Measurements from ENCODE around the gene BMP6. TPM values are rescaled to one million over a fixed set of nuclear protein-coding genes. Genes with fewer than 3 reads are reported as not detected.

The BMP6 gene
- total RNA-seq, 1 experiment from 2014 or later = not detected

DNA sequence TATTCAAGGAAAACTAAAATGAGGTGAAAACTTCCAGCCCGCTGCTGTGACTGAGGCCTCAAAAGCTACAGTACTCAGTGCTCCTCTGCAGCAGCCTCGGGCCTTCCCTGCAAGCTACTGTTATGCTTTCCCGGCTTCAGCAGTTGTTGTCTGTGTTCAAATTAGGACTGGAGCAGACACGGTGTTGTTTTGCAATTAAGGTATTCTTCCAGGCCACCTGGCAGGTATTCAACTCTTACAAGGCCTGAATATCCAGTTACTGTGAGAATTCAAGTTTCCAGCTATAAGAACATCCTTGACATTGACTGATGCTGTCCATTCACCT lies 174.0 kb downstream of the BMP6 start:
- Histone ChIP-seq H3K27ac (ENCODE audit: low read length) (no peak overlapping the region), H3K4me1 (ENCODE audit: low read length) (peaks cover 21% of the 10 kb centered on the region), H4K20me1 (ENCODE audit: insufficient read depth, low read depth, low read length) (peaks cover 5% of the 10 kb centered on the region; the same call in 1 of the 2 replicates), H3K9ac (ENCODE audit: low read length) (no peak overlapping the region), H3K9me2 (replicated peaks; ENCODE audit: insufficient read depth, low read length) (no peaks in the 10 kb centered on the region), H3K4me2 (ENCODE audit: low read depth, low read length, poor library complexity, severe bottlenecking) (no peak overlapping the region), H3K79me2 (ENCODE audit: low read length) (peaks cover 42% of the 10 kb centered on the region), H3K36me3 (ENCODE audit: insufficient read depth, low read length) (peaks cover 58% of the 10 kb centered on the region; the same call in 1 of the 2 replicates), H2AFZ (ENCODE audit: low read length) (no peak overlapping the region), H3K27me3 (ENCODE audit: low read length) (no peaks in the 10 kb centered on the region), H3K4me3 (ENCODE audit: low read length) (no peak overlapping the region), H3K9me3 (ENCODE audit: low read length) (no peaks in the 10 kb centered on the region)
- no peak for DNase-seq

DNA sequence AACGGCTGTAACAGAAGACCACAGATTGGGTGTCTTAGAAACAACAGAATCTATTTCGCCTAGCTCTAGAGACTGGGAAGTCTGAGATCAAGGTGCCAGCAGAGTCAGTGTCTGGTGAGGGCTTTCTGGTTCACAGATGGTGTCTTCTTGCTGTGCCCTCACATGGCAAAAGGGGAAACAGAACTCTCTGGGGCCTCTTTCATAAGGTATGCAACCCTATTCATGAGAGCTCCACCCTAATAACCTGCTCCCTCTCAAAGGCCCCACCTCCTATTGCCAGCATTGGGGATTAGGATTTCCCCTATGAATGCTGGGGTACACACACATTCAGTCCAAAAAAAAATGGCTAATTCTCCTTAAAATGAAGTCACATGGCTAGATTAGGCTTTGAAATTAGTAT lies 174.7 kb downstream of the BMP6 start:
- Histone ChIP-seq H3K79me2 (ENCODE audit: low read length) (peaks cover 50% of the 10 kb centered on the region), H4K20me1 (ENCODE audit: insufficient read depth, low read depth, low read length) (peaks cover 10% of the 10 kb centered on the region; the same call in 1 of the 2 replicates), H3K4me1 (ENCODE audit: low read length) (peaks cover 21% of the 10 kb centered on the region), H3K4me2 (ENCODE audit: low read depth, low read length, poor library complexity, severe bottlenecking) (no peak overlapping the region), H3K9ac (ENCODE audit: low read length) (no peak overlapping the region), H3K9me2 (replicated peaks; ENCODE audit: insufficient read depth, low read length) (no peaks in the 10 kb centered on the region), H3K27ac (ENCODE audit: low read length) (no peak overlapping the region), H3K36me3 (ENCODE audit: insufficient read depth, low read length) (peaks cover 59% of the 10 kb centered on the region; the same call in 1 of the 2 replicates), H2AFZ (ENCODE audit: low read length) (no peak overlapping the region), H3K27me3 (ENCODE audit: low read length) (no peaks in the 10 kb centered on the region), H3K9me3 (ENCODE audit: low read length) (no peaks in the 10 kb centered on the region), H3K4me3 (ENCODE audit: low read length) (no peak overlapping the region)
- peak; percentile 48 for DNase-seq

DNA sequence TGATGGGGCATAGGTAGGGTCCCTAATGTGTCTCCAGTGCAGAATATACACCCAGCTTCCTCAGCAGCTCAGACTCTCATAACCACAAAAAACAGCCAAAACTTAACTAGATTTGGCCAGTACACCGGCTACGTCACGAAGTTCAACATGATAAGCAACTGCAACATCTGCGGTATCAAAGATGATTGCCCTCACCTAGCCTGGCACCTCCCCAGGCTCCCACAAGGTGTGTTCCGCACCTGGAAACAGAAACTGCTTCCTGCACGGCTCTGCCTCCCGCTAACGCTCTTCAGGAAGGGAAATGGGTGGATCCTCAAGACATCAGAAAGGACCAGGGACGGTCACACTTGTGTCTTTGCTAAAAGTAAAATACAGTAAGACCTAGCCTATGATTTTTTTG lies 175.2 kb downstream of the BMP6 start:
- Histone ChIP-seq H3K79me2 (ENCODE audit: low read length) (peaks cover 54% of the 10 kb centered on the region), H3K27me3 (ENCODE audit: low read length) (no peaks in the 10 kb centered on the region), H3K9ac (ENCODE audit: low read length) (no peak overlapping the region), H3K4me1 (ENCODE audit: low read length) (peaks cover 21% of the 10 kb centered on the region), H3K4me2 (ENCODE audit: low read depth, low read length, poor library complexity, severe bottlenecking) (no peak overlapping the region), H2AFZ (ENCODE audit: low read length) (no peak overlapping the region), H4K20me1 (ENCODE audit: insufficient read depth, low read depth, low read length) (peaks cover 10% of the 10 kb centered on the region; the same call in 1 of the 2 replicates), H3K36me3 (ENCODE audit: insufficient read depth, low read length) (peaks cover 55% of the 10 kb centered on the region; the same call in 1 of the 2 replicates), H3K27ac (ENCODE audit: low read length) (no peak overlapping the region), H3K9me2 (replicated peaks; ENCODE audit: insufficient read depth, low read length) (no peaks in the 10 kb centered on the region), H3K9me3 (ENCODE audit: low read length) (no peaks in the 10 kb centered on the region), H3K4me3 (ENCODE audit: low read length) (no peak overlapping the region)
- no peak for DNase-seq

DNA sequence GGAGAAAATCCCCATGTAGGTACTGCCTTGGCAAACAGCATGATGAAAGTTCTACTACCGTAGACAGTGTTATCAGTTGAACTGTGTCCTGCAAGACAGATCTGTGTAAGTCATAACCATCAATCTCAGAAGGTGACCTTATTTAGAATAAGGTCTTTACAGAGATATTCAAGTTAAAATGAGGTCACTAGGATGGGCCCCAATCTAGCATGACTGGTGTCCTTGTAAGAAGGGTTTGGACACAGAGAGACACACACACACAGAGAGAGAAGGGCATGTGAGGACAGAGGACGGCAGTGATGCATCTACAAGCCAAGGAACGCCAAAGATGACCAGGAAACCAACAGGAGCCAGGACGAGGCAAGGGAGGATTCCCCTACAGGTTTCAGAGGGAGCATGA lies 175.9 kb downstream of the BMP6 start:
- H4K20me1 ChIP-seq (ENCODE audit: insufficient read depth, low read depth, low read length) = peaks cover 10% of the 10 kb centered on the region; the same call in 1 of the 2 replicates
- peaks cover 59% of the 10 kb centered on the region for H3K79me2 ChIP-seq (ENCODE audit: low read length)
- H3K9ac ChIP-seq (ENCODE audit: low read length) = no peak overlapping the region
- H3K4me2 ChIP-seq (ENCODE audit: low read depth, low read length, poor library complexity, severe bottlenecking) = no peak overlapping the region
- H3K4me3 ChIP-seq (ENCODE audit: low read length) = no peak overlapping the region
- H3K9me2 ChIP-seq (replicated peaks; ENCODE audit: insufficient read depth, low read length) = no peaks in the 10 kb centered on the region
- no peak for DNase-seq
- H3K27ac ChIP-seq (ENCODE audit: low read length) = no peak overlapping the region
- H3K9me3 ChIP-seq (ENCODE audit: low read length) = no peaks in the 10 kb centered on the region
- H3K4me1 ChIP-seq (ENCODE audit: low read length) = peaks cover 21% of the 10 kb centered on the region
- H3K27me3 ChIP-seq (ENCODE audit: low read length) = no peaks in the 10 kb centered on the region
- H3K36me3 ChIP-seq (ENCODE audit: insufficient read depth, low read length) = peaks cover 48% of the 10 kb centered on the region; the same call in 1 of the 2 replicates
- no peak overlapping the region for H2AFZ ChIP-seq (ENCODE audit: low read length)

DNA sequence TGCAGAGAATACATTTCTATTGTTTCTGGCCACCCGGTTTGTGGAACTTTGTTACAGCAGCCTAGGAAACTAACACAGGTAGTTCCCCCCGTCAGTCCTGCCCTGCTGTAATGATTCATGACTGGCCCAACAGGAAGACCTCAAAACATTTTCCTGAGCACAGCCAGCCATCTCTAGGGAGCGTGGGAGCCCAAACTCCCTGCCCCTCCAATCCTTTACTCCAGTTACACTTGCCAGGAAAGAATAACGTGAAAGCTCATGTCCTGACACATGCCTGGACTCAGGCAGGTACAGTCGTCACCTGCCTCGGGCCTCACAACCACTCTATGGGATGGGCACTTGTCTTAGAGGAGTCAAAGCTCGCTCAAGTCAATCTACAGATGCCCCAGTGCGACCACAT lies 176.3 kb downstream of the BMP6 start:
- Histone ChIP-seq H3K36me3 (ENCODE audit: insufficient read depth, low read length) (peaks cover 44% of the 10 kb centered on the region; the same call in 1 of the 2 replicates), H3K9ac (ENCODE audit: low read length) (no peak overlapping the region), H3K4me2 (ENCODE audit: low read depth, low read length, poor library complexity, severe bottlenecking) (no peak overlapping the region)

DNA sequence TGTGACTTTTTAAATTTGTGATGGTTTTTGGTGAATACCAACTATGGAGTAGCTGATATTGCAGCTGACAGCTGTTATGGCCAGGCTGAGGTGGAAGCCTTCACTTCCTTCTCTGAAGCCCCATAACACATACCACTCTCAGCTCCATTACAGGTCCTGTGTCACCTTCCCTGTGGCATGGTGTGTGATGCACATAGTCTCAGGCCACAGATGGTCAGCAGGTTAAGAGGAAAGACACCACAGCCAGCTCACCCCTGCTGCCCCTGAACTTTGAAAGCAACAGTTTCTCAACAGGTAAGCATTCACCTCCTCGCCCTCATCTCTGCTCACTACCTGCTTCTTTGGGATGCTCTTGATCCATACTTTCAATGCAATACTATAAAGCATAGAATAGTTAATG lies 177.0 kb downstream of the BMP6 start:
- no peak for DNase-seq
- Histone ChIP-seq H3K36me3 (ENCODE audit: insufficient read depth, low read length) (peaks cover 44% of the 10 kb centered on the region; the same call in 1 of the 2 replicates), H3K4me2 (ENCODE audit: low read depth, low read length, poor library complexity, severe bottlenecking) (no peak overlapping the region)

More for the DNA sequence above, 176.3 kb downstream of the BMP6 start:
- H3K9me2 ChIP-seq (replicated peaks; ENCODE audit: insufficient read depth, low read length) = no peaks in the 10 kb centered on the region
- no peak overlapping the region for H2AFZ ChIP-seq (ENCODE audit: low read length)
- no peak overlapping the region for H3K4me3 ChIP-seq (ENCODE audit: low read length)
- no peak for DNase-seq
- no peaks in the 10 kb centered on the region for H3K27me3 ChIP-seq (ENCODE audit: low read length)
- peaks cover 64% of the 10 kb centered on the region for H3K79me2 ChIP-seq (ENCODE audit: low read length)
- H3K9me3 ChIP-seq (ENCODE audit: low read length) = no peaks in the 10 kb centered on the region
- no peak overlapping the region for H3K27ac ChIP-seq (ENCODE audit: low read length)
- H3K4me1 ChIP-seq (ENCODE audit: low read length) = peaks cover 21% of the 10 kb centered on the region
- peaks cover 10% of the 10 kb centered on the region; the same call in 1 of the 2 replicates for H4K20me1 ChIP-seq (ENCODE audit: insufficient read depth, low read depth, low read length)

DNA sequence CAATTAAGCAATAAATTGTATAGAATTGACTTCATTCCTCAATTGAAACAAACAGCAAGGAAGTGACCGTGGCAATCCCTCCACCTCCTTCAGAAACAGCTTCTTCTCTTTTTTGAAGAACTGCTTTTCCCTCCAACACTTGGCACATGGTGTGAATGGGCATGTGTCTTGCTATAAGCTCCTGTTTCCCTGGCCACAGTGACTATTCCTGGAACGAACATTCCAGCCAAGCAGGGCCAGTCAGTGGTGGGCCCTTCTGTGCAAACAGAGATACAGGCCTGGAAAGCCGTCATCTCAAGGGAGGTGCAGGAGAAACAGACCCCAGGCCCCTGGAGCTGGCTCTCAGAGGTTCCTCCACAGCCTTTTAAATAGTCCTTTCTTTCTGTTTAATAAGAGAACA lies 177.8 kb downstream of the BMP6 start:
- Histone ChIP-seq H3K36me3 (ENCODE audit: insufficient read depth, low read length) (peaks cover 44% of the 10 kb centered on the region; the same call in 1 of the 2 replicates), H3K79me2 (ENCODE audit: low read length) (peaks cover 76% of the 10 kb centered on the region), H3K4me1 (ENCODE audit: low read length) (peaks cover 21% of the 10 kb centered on the region), H2AFZ (ENCODE audit: low read length) (no peak overlapping the region), H3K9me2 (replicated peaks; ENCODE audit: insufficient read depth, low read length) (no peaks in the 10 kb centered on the region), H3K27me3 (ENCODE audit: low read length) (no peaks in the 10 kb centered on the region), H3K9me3 (ENCODE audit: low read length) (no peaks in the 10 kb centered on the region), H3K9ac (ENCODE audit: low read length) (no peak overlapping the region), H3K4me2 (ENCODE audit: low read depth, low read length, poor library complexity, severe bottlenecking) (no peak overlapping the region), H4K20me1 (ENCODE audit: insufficient read depth, low read depth, low read length) (peaks cover 10% of the 10 kb centered on the region; the same call in 1 of the 2 replicates), H3K27ac (ENCODE audit: low read length) (no peak overlapping the region), H3K4me3 (ENCODE audit: low read length) (no peak overlapping the region)
- DNase-seq = no peak

More for the DNA sequence above, 177.0 kb downstream of the BMP6 start:
- Histone ChIP-seq H4K20me1 (ENCODE audit: insufficient read depth, low read depth, low read length) (peaks cover 10% of the 10 kb centered on the region; the same call in 1 of the 2 replicates), H2AFZ (ENCODE audit: low read length) (no peak overlapping the region), H3K4me1 (ENCODE audit: low read length) (peaks cover 21% of the 10 kb centered on the region), H3K4me3 (ENCODE audit: low read length) (no peak overlapping the region), H3K27ac (ENCODE audit: low read length) (no peak overlapping the region), H3K9me2 (replicated peaks; ENCODE audit: insufficient read depth, low read length) (no peaks in the 10 kb centered on the region), H3K27me3 (ENCODE audit: low read length) (no peaks in the 10 kb centered on the region), H3K9ac (ENCODE audit: low read length) (no peak overlapping the region), H3K9me3 (ENCODE audit: low read length) (no peaks in the 10 kb centered on the region), H3K79me2 (ENCODE audit: low read length) (peaks cover 70% of the 10 kb centered on the region)

DNA sequence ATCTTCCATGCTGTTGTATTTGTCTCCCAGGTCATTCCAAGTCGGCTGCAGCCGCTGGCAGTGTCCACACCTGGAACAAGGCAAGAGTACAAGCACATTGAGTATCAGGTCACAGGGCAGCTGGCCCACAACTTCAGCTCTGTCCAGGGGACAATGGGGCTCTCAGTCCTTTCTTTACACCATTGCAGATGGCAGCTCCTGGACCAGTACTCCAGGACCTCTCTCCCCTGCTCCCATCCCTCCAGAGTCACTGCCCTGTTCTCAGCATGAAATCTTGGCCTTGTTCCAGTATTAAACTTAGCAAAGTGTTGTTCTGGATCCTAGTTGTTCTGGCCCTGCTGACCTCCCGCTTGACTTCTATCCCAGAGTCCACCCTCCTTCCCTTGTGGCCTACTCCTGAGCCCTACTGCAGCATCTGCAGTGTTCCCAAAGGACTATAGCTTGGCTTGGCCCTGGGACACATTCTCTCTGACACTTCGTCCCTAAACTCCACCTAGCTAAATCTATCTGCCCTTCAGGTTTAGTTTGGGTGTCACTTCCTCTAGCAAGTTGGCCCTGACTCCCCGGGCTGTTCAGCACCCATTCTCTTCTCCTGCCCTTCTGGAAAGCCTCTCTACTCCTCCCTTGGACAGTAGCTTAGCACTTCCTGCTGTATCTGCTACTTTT lies 178.9 kb downstream of the BMP6 start:
- H3K4me3 ChIP-seq (ENCODE audit: low read length) = no peak overlapping the region
- no peaks in the 10 kb centered on the region for H3K27me3 ChIP-seq (ENCODE audit: low read length)
- peaks cover 10% of the 10 kb centered on the region; the same call in 1 of the 2 replicates for H4K20me1 ChIP-seq (ENCODE audit: insufficient read depth, low read depth, low read length)
- H3K79me2 ChIP-seq (ENCODE audit: low read length) = peaks cover 87% of the 10 kb centered on the region
- DNase-seq = no peak
- no peak overlapping the region for H3K9ac ChIP-seq (ENCODE audit: low read length)
- peaks cover 44% of the 10 kb centered on the region; the same call in 1 of the 2 replicates for H3K36me3 ChIP-seq (ENCODE audit: insufficient read depth, low read length)
- H3K4me2 ChIP-seq (ENCODE audit: low read depth, low read length, poor library complexity, severe bottlenecking) = no peak overlapping the region
- no peaks in the 10 kb centered on the region for H3K9me3 ChIP-seq (ENCODE audit: low read length)
- H3K9me2 ChIP-seq (replicated peaks; ENCODE audit: insufficient read depth, low read length) = no peaks in the 10 kb centered on the region
- H3K27ac ChIP-seq (ENCODE audit: low read length) = no peak overlapping the region
- no peak overlapping the region for H2AFZ ChIP-seq (ENCODE audit: low read length)
- peaks cover 28% of the 10 kb centered on the region for H3K4me1 ChIP-seq (ENCODE audit: low read length)
